Keratinocyte (primary cell): ENCODE results near the gene CXCL8. TPM values are rescaled to one million over a fixed set of nuclear protein-coding genes. Genes with fewer than 3 reads are reported as not detected.

ENCODE experiments used
- DNase-seq: peaks from one replicate; pipeline ENCODE4 v3.0.0-alpha.2; 2011; ENCODE audit warnings: low read depth, missing footprints, low spot score
- FAIRE-seq: peaks from 2 replicates; lab custom pipeline; 2011; peaks lifted over from hg19 to GRCh38; lab: Jason Lieb, UNC
- H2AFZ ChIP-seq: 2 replicates; pipeline ENCODE4 v1.6.0; 2012; ENCODE audit warnings: low read length, control low read depth, inconsistent platforms; ENCODE audit not compliant: control insufficient read depth
- H3K27ac ChIP-seq: 2 replicates; pipeline ENCODE4 v1.5.1; 2011; ENCODE audit warnings: low read length; ENCODE audit not compliant: control insufficient read depth, insufficient read depth
- H3K27me3 ChIP-seq: 3 replicates; pipeline ENCODE4 v1.6.0; 2011; ENCODE audit warnings: low read length; ENCODE audit not compliant: control insufficient read depth, insufficient read depth; ENCODE audit errors: extremely low read depth
- H3K36me3 ChIP-seq, 2 experiments: 2 replicates in 1 of 2; 3 replicates in 1 of 2; pipeline ENCODE4 v1.5.1; 2011; ENCODE audit warnings: low read length in 2 of 2, mild to moderate bottlenecking in 1 of 2; ENCODE audit not compliant: control insufficient read depth in 2 of 2, insufficient read depth in 2 of 2; ENCODE audit errors: extremely low read depth in 1 of 2
- H3K4me1 ChIP-seq: 3 replicates; pipeline ENCODE4 v1.5.1; 2011; ENCODE audit warnings: low read length; ENCODE audit not compliant: control insufficient read depth, insufficient read depth; ENCODE audit errors: extremely low read depth
- H3K4me2 ChIP-seq: 3 replicates; pipeline ENCODE4 v1.6.0; 2011; ENCODE audit warnings: low read depth, low read length; ENCODE audit not compliant: control insufficient read depth, insufficient read depth; ENCODE audit errors: extremely low read depth
- H3K4me3 ChIP-seq, 3 experiments: fragments of 200-600 bp in 1 of 3; sonication (generic) in 1 of 3; 2 replicates in 2 of 3; 3 replicates in 1 of 3; pipeline ENCODE4 v1.5.1; 2011 to 2016; ENCODE audit warnings: low read length in 3 of 3, mild to moderate bottlenecking in 3 of 3, control low read depth in 2 of 3, inconsistent platforms in 1 of 3, low read depth in 1 of 3, mixed read lengths in 1 of 3, mixed run types in 1 of 3, moderate library complexity in 1 of 3; ENCODE audit not compliant: control insufficient read depth in 2 of 3, insufficient read depth in 2 of 3; ENCODE audit errors: extremely low read depth in 1 of 3
- H3K79me2 ChIP-seq: 2 replicates; pipeline ENCODE4 v1.6.0; 2012; ENCODE audit warnings: low read length; ENCODE audit not compliant: control insufficient read depth, insufficient read depth
- H3K9ac ChIP-seq: 3 replicates; pipeline ENCODE4 v1.6.0; 2011; ENCODE audit warnings: low read length; ENCODE audit not compliant: control insufficient read depth, insufficient read depth; ENCODE audit errors: extremely low read depth
- H3K9me1 ChIP-seq: 3 replicates; pipeline ENCODE4 v1.6.0; 2011; ENCODE audit warnings: low read length; ENCODE audit not compliant: control insufficient read depth, insufficient read depth; ENCODE audit errors: extremely low read depth
- H3K9me3 ChIP-seq: 2 replicates; pipeline ENCODE4 v1.5.1; 2012; ENCODE audit warnings: low read depth, low read length; ENCODE audit not compliant: control insufficient read depth
- H4K20me1 ChIP-seq: 3 replicates; pipeline ENCODE4 v1.6.0; 2011; ENCODE audit warnings: low read length; ENCODE audit not compliant: control insufficient read depth, insufficient read depth; ENCODE audit errors: extremely low read depth
- CTCF ChIP-seq, 3 experiments: IDR thresholded peaks in 1 of 3; conservative IDR thresholded peaks in 1 of 3; optimal IDR thresholded peaks in 1 of 3; 2 replicates in 2 of 3; 3 replicates in 1 of 3; pipeline versions ENCODE3 to v1.5.1; 2011; ENCODE audit warnings: low read length in 3 of 3, mild to moderate bottlenecking in 3 of 3, moderate library complexity in 2 of 3, control low read depth in 1 of 3, inconsistent platforms in 1 of 3; ENCODE audit not compliant: insufficient read depth in 2 of 3; ENCODE audit errors: extremely low read depth in 1 of 3
- EZH2 ChIP-seq: IDR thresholded peaks from one replicate; pipeline ENCODE4 v1.6.1; 2012; ENCODE audit warnings: inconsistent platforms, mild to moderate bottlenecking, low read length, moderate library complexity
- dilution Hi-C: fragments of 300-500 bp; cut with MboI; formaldehyde crosslinking; loops from one replicate; pipeline ENCODE4 v1.7.0; 2020; ENCODE audit warnings: low sequenced_read_pairs; ENCODE audit not compliant: extremely low pct_ligation_motif_present
- polyA plus RNA-seq, 5 experiments: library from polyadenylated mRNA; depleted of rRNA in 3 of 5; stranded (reverse) in 3 of 5; stranded (forward) in 1 of 5; unstranded in 1 of 5; fragments of >200 nt; gene quantifications; 1 replicate in 1 of 5; 2 replicates in 3 of 5; 3 replicates in 1 of 5; pipeline versions ENCODE4 v1.2.1 to v1.2.3, GENCODE V29; 2011 to 2012; ENCODE audit warnings: missing spikeins in 2 of 5, low read depth in 1 of 5, low replicate concordance in 1 of 5

The CXCL8 gene
- polyA plus RNA-seq, 1 donor (not counting 4 experiments of a cell fraction or from before 2014, with no cell fraction given) = 65.4 TPM

DNA sequence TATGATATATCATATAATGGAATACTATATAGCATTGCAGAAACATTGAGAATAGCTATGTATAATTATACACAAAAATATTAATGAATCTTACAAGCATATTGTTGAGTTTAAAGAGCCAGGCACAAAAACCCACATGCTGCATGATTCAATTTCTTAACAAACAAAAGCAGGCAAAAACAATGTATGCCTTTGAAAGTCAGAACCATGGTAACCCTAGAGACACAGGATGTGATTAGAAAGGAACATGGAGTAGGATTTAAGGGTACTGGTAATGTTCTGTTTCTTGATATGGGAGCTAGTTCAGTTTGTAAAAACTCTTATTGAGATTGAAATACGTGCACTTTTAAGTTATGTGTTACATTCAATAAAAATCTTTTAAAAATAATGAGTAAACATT lies 21.5 kb downstream of the CXCL8 start:
- Histone ChIP-seq H3K4me1 (no peaks in the 10 kb centered on the region), H3K27ac (no peak overlapping the region), H3K27me3 (no peaks in the 10 kb centered on the region), H3K4me2 (no peak overlapping the region), H2AFZ (no peak overlapping the region), H4K20me1 (no peaks in the 10 kb centered on the region), H3K9me3 (no peaks in the 10 kb centered on the region), H3K9ac (no peak overlapping the region), H3K4me3 (no peak overlapping the region), H3K79me2 (no peaks in the 10 kb centered on the region), H3K36me3 (no peaks in the 10 kb centered on the region), H3K9me1 (no peaks in the 10 kb centered on the region)
- no peak for FAIRE-seq
- no peak for TF ChIP-seq CTCF (optimal IDR thresholded peaks at IDR 0.05 in 1 of 3, IDR thresholded peaks at IDR 0.05 in 1 of 3, conservative IDR thresholded peaks at IDR 0.05 in 1 of 3; ENCODE audit: extremely low read depth in 1 of 3, insufficient read depth in 2 of 3, low read length in 3 of 3)
- TF ChIP-seq EZH2 = no peak
- dilution Hi-C loops = no loop called here
- no peak for DNase-seq

DNA sequence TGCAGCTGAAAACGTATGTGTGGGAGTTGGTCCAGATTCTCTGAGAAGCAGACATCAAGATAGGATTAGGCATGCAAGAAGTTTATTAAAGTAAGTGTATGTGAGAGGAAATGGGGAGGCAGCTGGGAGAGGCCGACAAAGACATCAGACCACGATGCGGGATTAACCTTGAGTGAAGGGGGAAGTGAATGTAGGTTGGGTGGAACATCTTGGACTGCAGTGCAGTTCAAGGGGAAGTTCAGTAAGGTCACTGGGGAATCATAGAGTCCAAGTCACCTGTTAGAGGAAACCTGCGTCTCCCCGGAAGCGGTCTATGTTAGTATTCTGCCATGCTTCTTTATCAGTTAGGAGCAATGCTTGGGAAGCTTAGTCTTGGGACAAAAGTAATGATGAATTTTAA lies 22.0 kb downstream of the CXCL8 start:
- dilution Hi-C loops = no loop called here
- TF ChIP-seq CTCF (optimal IDR thresholded peaks at IDR 0.05 in 1 of 3, IDR thresholded peaks at IDR 0.05 in 1 of 3, conservative IDR thresholded peaks at IDR 0.05 in 1 of 3; ENCODE audit: extremely low read depth in 1 of 3, insufficient read depth in 2 of 3, low read length in 3 of 3) (no peak), EZH2 (no peak)
- no peaks in the 10 kb centered on the region for H3K4me1 ChIP-seq
- H3K79me2 ChIP-seq = no peaks in the 10 kb centered on the region
- no peaks in the 10 kb centered on the region for H3K9me3 ChIP-seq
- no peaks in the 10 kb centered on the region for H3K36me3 ChIP-seq
- no peak overlapping the region for H2AFZ ChIP-seq
- FAIRE-seq (no peak), DNase-seq (no peak)
- H3K27me3 ChIP-seq = no peaks in the 10 kb centered on the region
- no peak overlapping the region for H3K4me2 ChIP-seq
- H3K27ac ChIP-seq = no peak overlapping the region
- H4K20me1 ChIP-seq = no peaks in the 10 kb centered on the region
- no peaks in the 10 kb centered on the region for H3K9me1 ChIP-seq
- H3K4me3 ChIP-seq = no peak overlapping the region
- no peak overlapping the region for H3K9ac ChIP-seq
